BLaER1 treated with 17β-estradiol and CSF1 and Interleukin-3, amounts not matched to agents 10 nM and 100 nM (cell line): ENCODE results near the gene SCN1B.

Source experiments
- H3K27ac ChIP-seq, 11 experiments: shearing (Covaris generic); formaldehyde crosslinking; 2 replicates each; pipeline ENCODE4 v1.8.1; 2022
- H3K27me3 ChIP-seq, 11 experiments: shearing (Covaris generic); formaldehyde crosslinking; 2 replicates each; pipeline ENCODE4 v1.8.1; 2022
- H3K36me3 ChIP-seq, 11 experiments: shearing (Covaris generic); formaldehyde crosslinking; 2 replicates each; pipeline ENCODE4 v1.8.1; 2022
- H3K4me1 ChIP-seq, 10 experiments: shearing (Covaris generic); formaldehyde crosslinking; 2 replicates each; pipeline ENCODE4 v1.8.1; 2022
- H3K4me2 ChIP-seq, 11 experiments: shearing (Covaris generic); formaldehyde crosslinking; 2 replicates each; pipeline ENCODE4 v1.8.1; 2022
- H3K4me3 ChIP-seq, 10 experiments: shearing (Covaris generic); formaldehyde crosslinking; 2 replicates each; pipeline ENCODE4 v1.8.1; 2022
- H3K9ac ChIP-seq, 11 experiments: shearing (Covaris generic); formaldehyde crosslinking; 2 replicates each; pipeline ENCODE4 v1.8.1; 2022
- H3K9me3 ChIP-seq, 11 experiments: shearing (Covaris generic); formaldehyde crosslinking; replicated peaks in 1 of 11; 2 replicates each; pipeline ENCODE4 v1.8.1; 2022
- H4K20me1 ChIP-seq, 11 experiments: shearing (Covaris generic); formaldehyde crosslinking; 2 replicates each; pipeline ENCODE4 v1.8.1; 2022
- Cebpa-rat ChIP-seq, 11 experiments: shearing (Covaris generic); IDR thresholded peaks; 2 replicates each; pipeline ENCODE4 v1.8.1; 2022

SCN1B gene

GRCh38 chr19:35032356-35032865, 2.1 kb downstream of the SCN1B start:
- 0 out of 20 replicates have a peak overlapping the region, but pooled peaks of 1 of the 10 experiments have one; percentile 85 for H3K4me3 ChIP-seq
- H4K20me1 ChIP-seq, result peaks cover 0 to 23% (median 9%) of the 10 kb centered on the region in 11 experiments; a peak in 12 of 22 replicates
- H3K4me1 ChIP-seq, result peaks cover 50 to 75% (median 66%) of the 10 kb centered on the region in 10 experiments
- H3K9me3 ChIP-seq, result no peaks in the 10 kb centered on the region
- peaks cover 0 to 52% (median 42%) of the 10 kb centered on the region in 11 experiments; a peak in 18 of 22 replicates for H3K27me3 ChIP-seq
- H3K9ac ChIP-seq, result peak overlapping the region in 1 of 11 experiments; percentile 13; a peak in 1 of 22 replicates
- no peak for TF ChIP-seq Cebpa-rat (IDR thresholded peaks at IDR 0.05)
- H3K4me2 ChIP-seq, result peak overlapping the region in 9 of 11 experiments; percentile 75 to 97 (median 93); a peak in 16 of 22 replicates
- H3K27ac ChIP-seq, result no peak overlapping the region
- peaks cover 10 to 58% (median 14%) of the 10 kb centered on the region in 11 experiments for H3K36me3 ChIP-seq

GRCh38 chr19:35033067-35034004, 3.1 kb downstream of the SCN1B start:
- peaks cover 0 to 49% (median 41%) of the 10 kb centered on the region in 11 experiments; a peak in 18 of 22 replicates for H3K27me3 ChIP-seq
- peak overlapping the region in 4 of 11 experiments; percentile 32 to 67 (median 60); a peak in 8 of 22 replicates for H3K27ac ChIP-seq
- H3K9ac ChIP-seq, result peak overlapping the region in 7 of 11 experiments; percentile 2 to 54 (median 43); a peak in 8 of 22 replicates
- H3K36me3 ChIP-seq, result peaks cover 1 to 49% (median 5%) of the 10 kb centered on the region in 11 experiments; a peak in 21 of 22 replicates
- H3K4me1 ChIP-seq, result peaks cover 60 to 83% (median 74%) of the 10 kb centered on the region in 10 experiments
- peak overlapping the region in 2 of 10 experiments; percentile 11 to 41; a peak in 3 of 20 replicates for H3K4me3 ChIP-seq
- no peak for TF ChIP-seq Cebpa-rat (IDR thresholded peaks at IDR 0.05)
- H3K9me3 ChIP-seq, result no peaks in the 10 kb centered on the region
- peaks cover 0 to 14% (median 2%) of the 10 kb centered on the region in 11 experiments; a peak in 12 of 22 replicates for H4K20me1 ChIP-seq
- H3K4me2 ChIP-seq, result peak overlapping the region; percentile 75 to 97 (median 91)

GRCh38 chr19:35034005-35034502, 3.8 kb downstream of the SCN1B start:
- Histone ChIP-seq H3K36me3 (peaks cover 0 to 46% (median 0%) of the 10 kb centered on the region in 11 experiments; a peak in 10 of 22 replicates), H3K4me3 (peak overlapping the region in 3 of 10 experiments; percentile 11 to 41 (median 21); a peak in 3 of 20 replicates), H3K9me3 (no peaks in the 10 kb centered on the region), H3K27me3 (peaks cover 0 to 41% (median 35%) of the 10 kb centered on the region in 11 experiments; a peak in 18 of 22 replicates), H4K20me1 (peaks cover 0 to 11% (median 0%) of the 10 kb centered on the region in 11 experiments; a peak in 8 of 22 replicates), H3K4me2 (peak overlapping the region; percentile 75 to 97 (median 91)), H3K27ac (peak overlapping the region in 7 of 11 experiments; percentile 18 to 70 (median 53); a peak in 12 of 22 replicates), H3K9ac (peak overlapping the region in 8 of 11 experiments; percentile 2 to 54 (median 34); a peak in 10 of 22 replicates), H3K4me1 (peaks cover 67 to 90% (median 82%) of the 10 kb centered on the region in 10 experiments)
- no peak for TF ChIP-seq Cebpa-rat (IDR thresholded peaks at IDR 0.05)

- peaks cover 72 to 91% (median 83%) of the 10 kb centered on the region in 10 experiments for H3K4me1 ChIP-seq
- no peak overlapping the region for H3K4me3 ChIP-seq
- peaks cover 0 to 46% (median 0%) of the 10 kb centered on the region in 11 experiments; a peak in 10 of 22 replicates for H3K36me3 ChIP-seq
- peak overlapping the region in 5 of 11 experiments; percentile 23 to 54 (median 51); a peak in 8 of 22 replicates for H3K9ac ChIP-seq
- H3K9me3 ChIP-seq, result no peaks in the 10 kb centered on the region
- H3K27ac ChIP-seq, result peak overlapping the region in 7 of 11 experiments; percentile 18 to 70 (median 53); a peak in 12 of 22 replicates
- peaks cover 0 to 34% (median 28%) of the 10 kb centered on the region in 11 experiments; a peak in 18 of 22 replicates for H3K27me3 ChIP-seq
- no peak for TF ChIP-seq Cebpa-rat (IDR thresholded peaks at IDR 0.05)
- peak overlapping the region; percentile 75 to 97 (median 91) for H3K4me2 ChIP-seq
- H4K20me1 ChIP-seq, result peaks cover 0 to 4% (median 0%) of the 10 kb centered on the region in 11 experiments; a peak in 5 of 22 replicates
Observed at GRCh38 chr19:35034588-35035382, 4.5 kb downstream of the SCN1B start.

GRCh38 chr19:35037716-35038622, 7.7 kb downstream of the SCN1B start:
- peaks cover 0 to 52% (median 0%) of the 10 kb centered on the region in 11 experiments; a peak in 10 of 22 replicates for H3K36me3 ChIP-seq
- TF ChIP-seq Cebpa-rat (IDR thresholded peaks at IDR 0.05), result peak in 8 of 11 experiments; percentile 28 to 70 (median 50); a peak in 10 of 22 replicates
- H3K27ac ChIP-seq, result peak overlapping the region; percentile 84 to 97 (median 90)
- H4K20me1 ChIP-seq, result no peaks in the 10 kb centered on the region; a peak in 1 of 22 replicates
- H3K9ac ChIP-seq, result peak overlapping the region; percentile 70 to 87 (median 82); a peak in 20 of 22 replicates
- H3K9me3 ChIP-seq, result no peaks in the 10 kb centered on the region
- peaks cover 0 to 2% (median 0%) of the 10 kb centered on the region in 11 experiments; a peak in 1 of 22 replicates for H3K27me3 ChIP-seq
- H3K4me1 ChIP-seq, result peaks cover 84 to 99% (median 97%) of the 10 kb centered on the region in 10 experiments
- H3K4me2 ChIP-seq, result peak overlapping the region; percentile 85 to 99 (median 94)
- peak overlapping the region in 9 of 10 experiments; percentile 4 to 72 (median 26); a peak in 10 of 20 replicates for H3K4me3 ChIP-seq

GRCh38 chr19:35038623-35039512, 8.6 kb downstream of the SCN1B start:
- Histone ChIP-seq H3K27me3 (no peaks in the 10 kb centered on the region), H3K4me1 (peaks cover 84 to 99% (median 97%) of the 10 kb centered on the region in 10 experiments), H3K9me3 (no peaks in the 10 kb centered on the region), H4K20me1 (peaks cover 0 to 2% (median 0%) of the 10 kb centered on the region in 11 experiments; a peak in 2 of 22 replicates), H3K9ac (peak overlapping the region; percentile 70 to 87 (median 82)), H3K36me3 (peaks cover 0 to 43% (median 0%) of the 10 kb centered on the region in 11 experiments; a peak in 9 of 22 replicates), H3K27ac (peak overlapping the region; percentile 84 to 97 (median 90)), H3K4me3 (peak overlapping the region; percentile 42 to 72 (median 58); a peak in 19 of 20 replicates), H3K4me2 (peak overlapping the region; percentile 85 to 99 (median 94))
- TF ChIP-seq Cebpa-rat (IDR thresholded peaks at IDR 0.05), result peak in 3 of 11 experiments; percentile 15 to 42 (median 19); a peak in 3 of 22 replicates
